ENCODE results near the gene CLCN1.
A peak's percentile ranks its signal among the peaks of the same experiment; 100 is the strongest.

DNA sequence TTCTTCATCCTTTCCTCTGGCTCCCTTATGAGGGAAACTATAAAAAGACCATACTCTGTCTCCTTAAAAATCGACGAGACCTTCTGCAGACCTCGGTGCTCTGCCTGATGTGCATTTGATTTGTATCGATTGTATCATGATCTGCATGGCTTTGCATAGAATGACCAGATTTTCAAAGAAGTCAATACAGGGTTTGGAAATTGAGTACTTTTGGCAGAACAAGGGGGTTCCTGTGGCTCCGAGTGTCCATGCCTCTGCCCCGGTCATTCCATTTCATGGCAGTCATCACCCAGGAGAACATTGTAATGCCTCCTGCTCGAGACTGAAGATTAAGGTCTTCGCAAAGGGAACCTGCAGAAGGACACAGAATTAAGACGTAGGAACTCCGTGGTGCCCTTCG lies 27.1 kb upstream of the CLCN1 start:
- 0 out of 3 replicates have a peak, but pooled peaks of 1 of the 2 experiments have one; percentile 1 for TF ChIP-seq POLR2A (IDR thresholded peaks at IDR 0.05; ENCODE audit: control extremely low read depth in 1 of 2, low read depth in 2 of 2, low read length in 2 of 2)
- no peak for TF ChIP-seq NANOG (IDR thresholded peaks at IDR 0.05; ENCODE audit: insufficient read depth, low read depth, low read length, poor library complexity, severe bottlenecking)
- TF ChIP-seq HDAC2 (IDR thresholded peaks at IDR 0.05; ENCODE audit: borderline replicate concordance in 1 of 2, low read depth in 2 of 2, low read length in 2 of 2) = no peak
- TF ChIP-seq MAX (IDR thresholded peaks at IDR 0.05) = no peak
- no peak for TF ChIP-seq CTCF (IDR thresholded peaks at IDR 0.05; ENCODE audit: control extremely low read depth in 1 of 3, insufficient read depth in 1 of 3, low read depth in 1 of 3, low read length in 3 of 3)
